Sigmoid colon (tissue), 4 donors: ENCODE results near the gene AXIN1.
"Not testable (repeated sequence)": the region's sequence is repeated elsewhere in the genome, so short reads cannot be mapped to it uniquely, and the experiment has no call there.

Experiments
- CTCF ChIP-seq, 4 experiments: fragments of 450-650 bp in 3 of 4; fragments of 200-600 bp in 1 of 4; IDR thresholded peaks; one replicate each; pipeline ENCODE4 v1.5.1; 2016 to 2019; ENCODE audit warnings: antibody characterized with exemption in 4 of 4, mild to moderate bottlenecking in 3 of 4, moderate library complexity in 2 of 4
- POLR2AphosphoS5 ChIP-seq, 4 donors: sonication (generic); formaldehyde crosslinking; IDR thresholded peaks; one replicate each; pipeline ENCODE4 v1.6.1; 2017; ENCODE audit warnings: antibody characterized with exemption in 4 of 4

GRCh38 chr16:341974-342336 lies 10.6 kb downstream of the AXIN1 start:
- not testable (repeated sequence) for TF ChIP-seq CTCF, POLR2AphosphoS5 (IDR thresholded peaks at IDR 0.05)
